Astrocyte of the hippocampus (primary cell): ENCODE results near the gene ANKRD27.
A peak's percentile ranks its signal among the peaks of the same experiment; 100 is the strongest.
"Not testable (repeated sequence)": the region's sequence is repeated elsewhere in the genome, so short reads cannot be mapped to it uniquely, and the experiment has no call there.

Experiments
- DNase-seq: peaks from one replicate; pipeline ENCODE4 v3.0.0; 2011; ENCODE audit warnings: low read depth, low spot score

The ANKRD27 gene

DNA sequence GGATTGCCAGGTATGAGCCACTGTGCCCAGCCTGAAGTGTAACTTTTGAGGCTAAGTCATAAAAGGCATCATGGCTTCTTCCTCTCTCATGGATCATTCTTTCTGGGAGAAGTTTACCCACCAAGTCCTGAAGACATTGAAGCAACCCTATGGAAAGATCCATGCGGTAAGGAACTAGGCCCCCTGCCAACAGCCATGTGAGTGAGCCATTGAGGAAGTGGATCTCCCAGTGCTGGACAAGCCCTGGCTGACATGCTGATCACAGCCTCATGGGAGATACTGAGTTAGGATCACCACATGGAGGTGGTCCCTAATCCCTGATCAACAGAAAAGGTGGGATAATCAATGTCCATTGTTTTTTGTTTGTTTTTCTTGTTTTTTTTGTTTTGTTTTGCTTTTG is 13.3 kb upstream of the ANKRD27 start:
- no peak for DNase-seq

DNA sequence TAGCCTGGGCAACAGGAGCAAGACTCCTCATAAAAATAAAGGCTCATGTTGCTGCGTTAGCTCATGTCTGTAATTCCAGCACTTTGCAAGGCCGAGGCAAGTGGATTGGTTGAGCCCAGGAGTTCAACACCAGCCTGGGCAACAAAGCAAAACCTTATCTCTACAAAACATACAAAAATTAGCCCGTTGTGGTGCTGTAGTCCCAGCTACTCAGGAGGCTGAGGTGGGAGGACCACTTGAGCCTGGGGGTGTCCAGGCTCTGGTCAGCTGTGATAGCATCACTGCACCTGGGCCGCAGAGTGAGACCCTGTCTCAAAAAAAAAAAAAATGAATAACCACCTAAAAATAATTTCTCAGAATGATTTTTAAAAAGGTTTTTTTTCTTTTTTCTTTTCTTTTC is 12.7 kb upstream of the ANKRD27 start:
- DNase-seq, result no peak

DNA sequence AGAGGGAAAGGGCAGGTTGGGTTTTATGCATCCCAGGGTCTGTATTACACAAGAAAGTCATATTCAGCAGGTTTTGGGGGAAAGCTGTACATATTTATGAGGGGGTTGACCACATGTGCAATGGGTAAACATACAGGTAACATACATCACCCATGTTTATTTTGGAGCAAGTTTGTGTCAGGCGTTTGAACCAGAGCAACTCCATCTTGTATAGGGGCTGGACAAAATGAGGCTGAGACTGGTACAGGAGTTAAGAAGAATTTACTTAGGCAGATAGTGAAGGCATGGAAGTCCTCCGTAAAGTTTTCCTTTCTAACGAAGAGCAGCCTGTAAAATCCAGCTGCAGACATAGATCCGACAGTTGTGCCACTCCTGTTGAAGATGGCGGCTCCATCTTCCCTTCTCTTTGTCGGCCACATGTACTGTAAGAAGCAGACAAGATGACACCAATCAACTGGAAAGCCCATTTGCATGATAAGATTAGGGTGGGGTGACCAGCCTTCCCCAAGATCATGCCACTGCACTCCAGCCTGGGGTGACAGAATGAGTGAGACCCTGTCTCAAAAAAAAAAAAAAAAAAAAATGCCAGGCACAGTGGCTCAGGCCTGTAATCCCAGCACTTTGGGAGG is 12.0 kb upstream of the ANKRD27 start:
- no peak for DNase-seq

DNA sequence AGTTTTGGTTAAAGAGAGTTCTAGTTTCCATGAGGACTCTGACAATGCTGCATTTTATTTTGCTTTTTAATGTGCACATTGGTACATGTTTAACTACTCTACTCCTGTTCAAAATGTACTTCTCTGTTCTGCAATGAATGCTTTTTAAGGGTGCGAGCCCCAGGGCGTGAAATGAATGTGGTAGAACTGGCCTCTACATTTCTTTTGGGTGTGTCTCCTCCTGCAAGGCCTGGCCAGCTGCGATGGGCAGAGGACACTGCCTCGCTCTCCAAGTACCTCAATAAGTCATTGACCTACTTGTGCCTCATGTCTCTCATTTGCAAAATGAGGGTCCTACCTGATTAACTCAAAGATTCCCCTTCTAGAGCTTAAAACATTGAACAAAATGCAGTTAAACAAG is 7.3 kb upstream of the ANKRD27 start:
- no peak for DNase-seq

DNA sequence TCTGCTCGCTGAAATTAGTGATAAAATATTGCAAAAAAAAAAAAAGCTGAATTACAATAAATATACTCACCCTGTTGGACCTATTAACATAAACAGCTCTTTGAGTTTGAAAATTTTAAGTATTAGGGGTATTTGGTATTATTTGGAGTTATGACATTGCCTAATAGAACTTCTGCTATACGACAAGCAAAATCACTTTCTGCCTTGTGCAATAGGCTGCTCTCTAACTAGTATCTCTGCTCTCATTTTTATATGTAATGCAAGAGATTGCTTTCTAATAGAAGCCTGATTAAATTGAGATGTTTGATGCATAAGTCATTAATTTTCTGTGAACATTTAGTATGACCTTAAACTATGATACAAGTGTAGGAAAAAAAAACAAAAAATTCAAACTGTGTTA is 6.0 kb upstream of the ANKRD27 start:
- DNase-seq, result no peak

DNA sequence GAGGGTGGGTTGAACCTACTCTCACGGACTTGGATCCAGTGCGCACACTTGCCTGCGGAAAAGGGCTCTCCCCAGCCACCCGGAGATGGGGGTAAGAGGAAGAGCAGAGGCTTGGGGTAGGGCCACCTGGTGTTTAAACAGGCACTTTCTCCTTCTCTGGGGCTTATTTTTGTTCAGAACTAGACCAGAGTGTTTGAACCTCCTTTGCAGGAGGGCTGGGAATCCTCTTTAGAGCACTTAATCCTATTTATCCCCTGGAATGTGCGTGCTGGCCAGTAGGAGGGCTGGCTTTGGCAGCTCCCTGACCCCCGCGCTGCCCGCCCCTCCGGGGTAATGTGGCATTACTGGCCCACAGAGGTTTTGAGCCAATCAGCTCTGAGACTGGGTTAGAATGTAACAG is 2.7 kb upstream of the ANKRD27 start:
- peak; percentile 54 for DNase-seq

DNA sequence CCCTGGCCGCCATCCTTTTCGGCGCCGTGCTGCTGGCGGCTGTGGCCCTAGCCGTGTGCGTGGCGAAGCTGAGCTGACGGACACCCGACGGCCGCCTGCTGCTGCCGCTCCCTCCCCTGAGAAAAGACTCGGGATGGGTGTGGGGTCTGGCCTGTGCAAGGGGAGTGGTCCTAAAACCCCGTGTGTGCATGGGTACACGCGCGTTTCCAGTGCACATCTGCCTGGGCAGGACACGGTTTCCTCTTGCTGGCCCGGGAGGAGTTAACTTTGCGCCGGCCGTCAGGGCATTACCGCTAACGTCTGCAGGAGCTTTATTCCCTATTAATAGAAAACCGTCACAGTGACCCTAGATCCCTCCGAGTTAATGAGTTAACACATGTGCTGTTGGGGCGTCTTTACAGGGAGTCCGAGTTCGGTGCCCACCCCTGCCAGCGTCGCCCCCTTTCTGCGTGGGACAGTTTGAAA is 1.9 kb upstream of the ANKRD27 start:
- no peak for DNase-seq

DNA sequence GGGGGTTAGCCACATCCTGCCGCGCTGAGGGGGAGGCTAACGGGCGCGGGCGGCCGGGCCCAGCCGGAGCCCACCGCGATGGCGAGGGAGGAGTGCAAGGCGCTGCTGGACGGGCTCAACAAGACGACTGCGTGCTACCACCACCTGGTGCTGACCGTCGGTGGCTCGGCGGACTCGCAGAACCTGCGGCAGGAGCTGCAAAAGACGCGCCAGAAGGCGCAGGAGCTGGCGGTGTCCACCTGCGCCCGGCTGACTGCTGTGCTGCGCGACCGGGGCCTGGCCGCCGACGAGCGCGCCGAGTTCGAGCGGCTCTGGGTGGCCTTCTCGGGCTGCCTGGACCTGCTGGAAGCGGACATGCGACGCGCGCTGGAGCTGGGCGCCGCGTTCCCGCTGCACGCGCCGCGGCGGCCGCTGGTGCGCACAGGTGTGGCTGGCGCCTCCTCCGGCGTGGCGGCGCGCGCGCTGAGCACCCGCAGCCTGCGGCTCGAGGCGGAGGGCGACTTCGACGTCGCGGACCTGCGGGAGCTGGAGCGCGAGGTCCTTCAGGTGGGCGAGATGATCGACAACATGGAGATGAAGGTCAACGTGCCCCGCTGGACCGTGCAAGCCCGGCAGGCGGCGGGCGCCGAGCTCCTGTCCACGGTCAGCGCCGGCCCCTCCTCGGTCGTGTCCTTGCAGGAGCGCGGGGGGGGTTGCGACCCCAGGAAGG is 1.4 kb upstream of the ANKRD27 start:
- peak; percentile 33 for DNase-seq

DNA sequence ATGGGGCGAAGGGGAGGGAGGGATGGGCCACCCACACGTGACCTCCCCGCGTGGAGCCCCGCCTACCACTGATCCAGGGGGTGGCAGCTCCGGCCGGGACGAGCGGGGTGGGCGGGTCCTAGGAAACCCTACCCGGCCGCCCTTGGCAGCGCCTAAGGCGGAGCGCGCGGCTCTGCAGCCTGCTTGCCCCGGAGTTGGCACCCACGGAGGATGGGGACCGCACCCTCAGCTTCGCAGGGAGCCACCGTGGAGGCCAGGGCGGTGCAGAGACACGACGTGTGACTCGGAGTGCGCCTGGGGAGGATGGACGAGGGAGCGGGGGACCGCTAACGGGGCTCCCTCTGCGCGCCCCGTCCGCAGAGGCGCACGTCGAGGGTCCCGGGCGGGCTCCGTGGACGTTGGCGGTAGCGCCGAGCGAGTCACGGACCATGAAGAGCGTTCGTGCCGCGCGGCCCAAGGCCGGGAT is 773 bp upstream of the ANKRD27 start, which contains the start of gene RGS9BP:
Gene RGS9BP, plus strand, starts transcription at position 129 of the 466 bp plus-strand sequence. CDS start 416 bp downstream, outside the sequence.
- peak; percentile 68 for DNase-seq

DNA sequence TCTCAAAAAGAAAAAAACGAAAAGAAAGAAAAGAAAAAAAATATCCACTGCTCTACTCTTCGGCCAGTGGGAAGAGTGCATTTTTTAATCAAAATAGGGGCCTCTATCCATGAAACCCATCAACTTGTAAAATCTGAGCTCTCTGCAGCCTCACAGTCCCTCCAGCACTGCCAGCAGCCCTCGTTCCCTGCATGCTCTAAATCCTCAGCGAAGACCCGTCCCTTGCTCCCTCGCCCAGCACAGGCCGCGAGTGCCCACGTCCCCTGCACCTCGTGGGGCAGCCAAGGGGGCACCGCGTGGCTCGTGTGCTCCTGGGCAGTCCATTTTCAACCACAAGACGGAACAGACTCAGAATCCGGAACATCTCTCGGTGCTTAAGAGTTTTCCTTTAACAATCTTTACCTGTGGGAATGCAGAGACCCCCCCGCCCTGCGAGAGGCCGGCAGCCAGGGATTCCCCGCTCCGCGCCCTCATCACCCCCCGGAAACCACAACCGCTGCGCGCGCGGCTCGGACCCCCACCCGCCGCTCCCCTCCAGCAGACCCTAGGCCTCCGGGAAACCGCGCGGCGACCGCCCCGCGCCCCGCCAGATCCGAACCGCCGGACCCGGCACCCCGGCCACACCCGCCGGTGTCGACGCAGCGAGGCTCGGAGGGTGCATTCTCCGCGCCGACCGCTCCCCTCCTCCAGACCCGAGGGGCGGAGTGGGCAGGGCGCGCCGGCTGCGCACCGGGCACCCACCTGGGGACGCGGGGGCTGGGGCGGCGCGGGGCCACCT is 638 bp downstream of the ANKRD27 start:
- DNase-seq, result peak; percentile 35

DNA sequence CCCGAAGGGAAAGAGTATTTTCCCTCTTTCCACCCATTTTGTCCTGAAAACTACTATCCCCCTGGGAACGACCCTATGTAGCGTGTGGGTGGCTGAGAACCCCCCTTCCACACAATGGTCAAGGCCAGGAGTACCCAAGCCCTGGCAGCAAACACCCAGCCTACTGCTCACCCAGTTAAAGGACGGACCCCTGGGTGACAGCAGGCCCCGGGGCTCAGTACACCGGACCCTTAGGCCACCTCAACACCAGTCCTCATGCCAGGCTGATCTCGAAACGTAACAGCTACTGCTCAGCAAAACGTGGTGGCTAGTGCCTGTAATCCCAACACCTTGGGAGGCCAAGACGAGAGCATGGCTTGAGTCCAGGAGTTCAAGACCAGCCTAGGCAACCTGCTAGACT is 1.4 kb downstream of the ANKRD27 start:
- no peak for DNase-seq

DNA sequence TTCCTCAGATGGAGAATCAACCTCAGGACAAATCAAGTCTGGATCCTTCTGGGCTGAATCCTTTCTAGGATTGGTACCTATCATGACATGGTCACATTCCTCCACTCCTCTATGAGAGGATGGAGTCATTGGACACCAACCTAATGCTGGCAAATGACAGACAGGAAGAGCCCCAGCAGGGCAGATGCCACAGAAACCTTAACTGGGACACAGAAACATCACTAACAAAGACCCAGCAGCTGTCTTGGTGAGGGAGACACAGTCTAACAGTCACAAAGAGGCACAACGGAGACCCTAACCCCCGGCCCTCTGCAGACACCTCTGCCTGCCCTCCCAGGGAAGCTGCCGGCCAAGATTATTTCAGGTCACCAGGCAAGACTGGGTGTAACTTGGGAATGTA is 2.1 kb downstream of the ANKRD27 start:
- no peak for DNase-seq

DNA sequence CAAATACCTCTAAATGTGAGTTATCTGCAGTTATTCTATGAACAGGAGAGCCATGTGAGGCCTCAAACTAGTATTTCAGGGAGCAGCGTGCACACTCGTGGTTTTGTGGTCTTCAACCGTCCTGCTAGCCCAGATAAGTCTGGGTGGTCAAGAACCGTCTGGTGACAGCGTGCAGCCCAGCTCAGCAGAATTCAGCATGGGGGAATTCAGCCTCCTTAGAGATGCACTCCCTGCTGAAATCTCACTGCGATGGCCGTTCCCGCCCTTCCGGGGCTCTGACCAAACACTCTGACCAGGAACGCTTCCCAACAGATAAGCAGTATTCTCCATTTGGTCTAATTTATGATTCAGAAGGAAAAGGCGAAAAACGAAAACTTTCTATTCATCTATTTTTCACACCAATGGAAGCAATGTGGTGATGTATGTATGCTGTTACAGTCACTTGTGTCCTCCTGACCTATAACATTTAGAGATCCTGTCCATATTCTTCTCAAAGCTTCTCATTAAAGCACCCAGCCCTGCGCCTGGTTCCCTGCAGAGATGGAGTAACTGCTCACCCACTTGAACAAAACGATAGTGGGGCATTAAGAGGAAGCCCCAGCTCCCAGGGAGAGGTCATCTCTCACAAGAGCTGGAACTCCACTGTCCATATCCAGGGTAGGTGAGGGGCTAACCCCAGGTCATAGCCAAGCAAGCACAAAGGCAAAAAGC is 2.9 kb downstream of the ANKRD27 start:
- peak; percentile 30 for DNase-seq

DNA sequence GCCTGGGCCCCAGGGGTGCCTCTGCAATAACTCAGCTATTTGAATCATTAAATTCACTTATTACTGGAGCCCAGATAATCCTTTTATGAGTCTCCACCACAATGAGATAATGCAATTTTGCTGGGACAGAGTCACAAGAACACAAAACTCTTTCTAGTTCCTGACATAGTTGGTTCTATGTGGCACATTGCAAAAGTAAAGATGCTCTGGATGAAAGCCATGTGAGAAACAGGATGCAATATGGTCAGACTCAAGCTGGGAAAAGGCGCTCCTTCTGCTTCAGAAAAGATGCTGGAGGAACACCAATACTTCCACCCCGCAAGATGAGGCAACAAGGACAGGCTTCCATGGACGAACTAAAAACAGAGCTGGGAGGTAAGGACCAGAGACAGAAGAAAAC is 5.7 kb downstream of the ANKRD27 start:
- no peak for DNase-seq

DNA sequence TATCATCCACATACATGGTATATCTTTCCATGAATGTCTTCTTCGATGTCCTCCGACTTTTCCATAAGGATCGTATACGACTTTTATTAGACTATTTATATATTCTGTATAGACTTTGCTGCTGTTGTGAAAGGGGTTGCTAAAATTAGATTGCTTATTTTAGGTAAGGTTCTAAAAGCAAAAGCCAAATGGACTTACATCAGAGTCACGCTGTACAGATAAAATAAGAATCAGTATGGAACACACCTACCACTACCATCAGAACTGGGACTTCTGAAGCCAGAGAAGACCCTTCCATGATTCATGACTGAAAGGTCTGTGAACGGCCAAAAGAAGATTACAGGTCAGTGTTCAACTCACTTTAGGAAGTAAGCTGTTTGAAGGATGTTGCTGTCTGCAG is 8.9 kb downstream of the ANKRD27 start:
- DNase-seq, result no peak

DNA sequence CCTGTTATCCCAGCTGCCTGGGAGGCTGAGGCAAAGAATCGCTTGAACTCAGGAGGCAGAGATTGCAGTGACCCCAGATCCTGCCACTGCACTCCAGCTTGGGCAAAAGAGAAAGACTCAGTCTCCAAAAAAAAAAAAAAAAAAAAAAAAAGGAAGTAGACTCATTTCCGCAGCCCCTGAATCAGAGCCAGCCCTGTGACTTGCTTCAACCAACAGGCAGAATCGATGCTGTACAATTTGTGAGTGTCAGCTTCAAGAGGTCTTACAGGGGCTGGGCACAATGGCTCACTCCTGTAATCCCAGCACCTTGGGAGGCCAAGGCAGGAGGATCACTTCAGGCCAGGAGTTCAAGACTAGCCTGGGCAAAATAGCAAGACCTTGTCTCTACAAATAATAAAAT is 12.8 kb downstream of the ANKRD27 start:
- peak; percentile 11 for DNase-seq

DNA sequence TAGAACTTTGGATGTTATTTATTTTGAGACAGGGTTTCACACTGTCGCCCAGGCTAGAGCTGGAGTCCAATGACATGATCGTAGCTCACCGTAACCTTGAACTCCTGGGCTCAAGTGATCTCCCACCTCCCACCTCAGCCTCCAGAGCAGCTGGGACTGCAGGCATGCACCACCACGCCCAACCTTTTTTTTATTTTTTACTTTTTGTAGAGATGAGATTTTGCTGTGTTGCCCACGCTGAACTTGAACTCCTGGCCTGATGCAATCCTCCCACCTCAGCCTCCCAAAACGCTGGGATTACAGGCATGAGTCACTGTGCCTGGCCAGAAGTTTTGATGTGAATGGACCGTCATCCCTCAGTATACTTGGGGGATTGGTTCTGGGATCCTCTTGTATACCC is 13.7 kb downstream of the ANKRD27 start:
- no peak for DNase-seq

DNA sequence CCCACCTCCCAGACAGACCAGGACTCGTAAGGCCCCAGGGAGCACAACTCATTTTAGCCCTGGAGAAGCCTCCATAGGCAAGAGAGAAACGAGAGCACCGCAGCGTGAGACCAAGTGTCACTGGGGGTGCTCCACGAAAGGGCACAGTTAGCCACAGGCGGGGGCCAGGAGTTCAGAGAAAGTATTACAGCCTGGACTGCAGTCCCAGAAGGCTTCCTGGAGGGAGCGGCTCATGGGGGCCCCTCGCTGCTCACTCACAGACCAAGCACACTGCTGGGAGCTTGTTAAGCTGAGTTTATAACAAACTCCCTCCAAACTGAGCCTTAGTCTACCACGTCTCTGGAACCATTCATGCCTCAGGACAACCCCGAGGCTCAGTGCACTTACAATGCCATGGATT is 16.5 kb downstream of the ANKRD27 start:
- DNase-seq, result no peak

DNA sequence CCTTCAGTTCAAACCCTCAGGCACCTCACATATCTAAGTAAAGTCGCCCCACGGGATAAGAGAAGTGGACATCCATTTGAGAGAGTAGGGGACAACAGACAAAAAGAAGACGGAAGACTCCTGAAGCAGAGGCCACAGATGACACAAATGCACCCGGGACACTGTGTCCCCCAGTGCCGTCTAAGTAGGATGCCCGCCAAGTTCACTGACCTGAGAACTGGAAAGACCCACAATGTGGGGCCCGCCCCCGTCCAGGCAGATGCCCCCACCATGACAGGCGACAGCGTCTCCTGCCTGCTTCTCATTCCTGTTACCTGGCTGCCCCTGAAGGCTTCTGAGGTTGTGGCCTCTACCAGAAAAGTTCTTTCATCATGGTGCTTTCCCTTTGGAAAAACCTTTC is 16.9 kb downstream of the ANKRD27 start:
- DNase-seq, result no peak

DNA sequence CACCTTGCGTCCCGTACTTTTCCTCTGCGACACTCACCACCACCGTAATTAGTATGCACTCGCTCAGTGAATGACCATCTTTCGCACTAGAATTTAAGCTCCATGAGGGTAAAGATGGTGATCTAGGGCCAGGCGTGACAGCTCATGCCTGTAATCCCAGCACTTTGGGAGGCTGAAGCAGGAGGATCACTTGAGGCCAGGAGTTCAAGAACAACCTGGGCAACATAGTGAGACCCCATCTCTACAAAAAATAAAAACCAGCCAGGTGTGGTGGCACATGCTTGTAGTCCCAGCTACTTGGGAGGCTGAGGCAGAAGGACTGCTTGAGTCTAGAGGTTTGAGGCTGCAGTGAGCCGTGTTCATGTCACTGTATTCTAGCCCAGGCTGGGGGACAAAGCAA is 18.6 kb downstream of the ANKRD27 start:
- DNase-seq, result not testable (repeated sequence)

DNA sequence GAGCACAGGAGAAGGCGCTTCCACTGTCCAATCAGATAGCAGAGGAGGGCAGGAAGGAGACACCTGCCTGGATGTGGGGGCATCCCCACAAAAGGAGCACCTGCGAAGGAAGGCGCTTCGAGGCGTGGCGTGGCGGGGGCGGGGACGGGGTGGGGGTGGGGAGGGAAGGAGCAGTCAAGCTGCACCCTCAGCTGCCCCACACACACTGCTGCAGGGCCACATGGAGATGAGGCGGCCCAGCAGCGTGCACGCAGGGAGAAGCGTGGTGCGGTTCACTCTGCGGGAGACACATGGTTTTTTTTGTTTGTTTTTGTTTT is 21.4 kb downstream of the ANKRD27 start:
- DNase-seq, result no peak
